ENCODE data around the gene CADPS.

DNA sequence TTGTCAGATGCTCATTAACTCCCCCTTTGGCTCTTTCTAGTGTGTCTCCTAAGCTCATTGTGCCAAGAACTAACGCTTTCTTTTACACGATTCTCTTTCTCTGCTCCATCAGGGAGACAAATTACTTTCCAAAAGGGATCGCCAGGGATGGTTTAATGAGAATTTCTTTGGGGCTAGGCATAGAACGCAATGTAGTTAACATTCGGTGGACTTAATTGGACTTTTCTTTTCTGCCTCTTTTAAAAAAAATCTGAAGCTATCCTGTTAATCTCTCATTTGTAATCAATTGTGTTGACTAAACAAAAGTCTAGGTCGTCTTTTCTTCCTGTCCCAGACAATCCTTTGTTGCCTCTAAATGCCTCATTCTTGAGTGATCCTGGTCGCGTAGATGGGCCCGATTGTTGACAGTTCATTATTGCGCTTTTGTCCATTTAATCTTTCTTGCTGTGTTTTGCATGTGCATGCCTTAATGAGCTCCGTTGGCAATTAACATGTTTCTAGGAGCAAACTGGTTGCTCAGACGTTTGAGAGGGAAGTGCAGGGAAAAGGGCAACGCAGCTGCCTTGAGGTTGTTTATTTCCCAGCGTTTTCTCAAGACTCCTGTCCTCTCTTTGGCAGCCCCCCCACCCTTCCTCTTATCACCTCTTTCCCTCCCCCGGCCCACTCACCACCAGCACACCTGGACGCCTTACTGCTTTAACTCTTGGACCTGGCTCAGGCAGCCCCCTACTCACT is 509.7 kb downstream of the CADPS start:
- TF ChIP-seq ZFP30 (CRISPR knock-in tag; IDR thresholded peaks at IDR 0.05) (no peak), BACH2 (CRISPR knock-in tag; IDR thresholded peaks at IDR 0.05; ENCODE audit: borderline replicate concordance) (no peak), ZNF8 (CRISPR knock-in tag; IDR thresholded peaks at IDR 0.05) (no peak), ZC3H10 (CRISPR knock-in tag; IDR thresholded peaks at IDR 0.05) (no peak), CSDC2 (CRISPR knock-in tag; IDR thresholded peaks at IDR 0.05) (no peak), ESRRG (CRISPR knock-in tag; IDR thresholded peaks at IDR 0.05) (no peak), GLIS3 (CRISPR knock-in tag; IDR thresholded peaks at IDR 0.05) (no peak)
- TF ChIP-seq, protein P1, sequence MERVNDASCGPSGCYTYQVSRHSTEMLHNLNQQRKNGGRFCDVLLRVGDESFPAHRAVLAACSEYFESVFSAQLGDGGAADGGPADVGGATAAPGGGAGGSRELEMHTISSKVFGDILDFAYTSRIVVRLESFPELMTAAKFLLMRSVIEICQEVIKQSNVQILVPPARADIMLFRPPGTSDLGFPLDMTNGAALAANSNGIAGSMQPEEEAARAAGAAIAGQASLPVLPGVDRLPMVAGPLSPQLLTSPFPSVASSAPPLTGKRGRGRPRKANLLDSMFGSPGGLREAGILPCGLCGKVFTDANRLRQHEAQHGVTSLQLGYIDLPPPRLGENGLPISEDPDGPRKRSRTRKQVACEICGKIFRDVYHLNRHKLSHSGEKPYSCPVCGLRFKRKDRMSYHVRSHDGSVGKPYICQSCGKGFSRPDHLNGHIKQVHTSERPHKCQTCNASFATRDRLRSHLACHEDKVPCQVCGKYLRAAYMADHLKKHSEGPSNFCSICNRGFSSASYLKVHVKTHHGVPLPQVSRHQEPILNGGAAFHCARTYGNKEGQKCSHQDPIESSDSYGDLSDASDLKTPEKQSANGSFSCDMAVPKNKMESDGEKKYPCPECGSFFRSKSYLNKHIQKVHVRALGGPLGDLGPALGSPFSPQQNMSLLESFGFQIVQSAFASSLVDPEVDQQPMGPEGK (CRISPR knock-in tag; IDR thresholded peaks at IDR 0.05; ENCODE audit: borderline replicate concordance) = no peak
- TF ChIP-seq, protein P2, sequence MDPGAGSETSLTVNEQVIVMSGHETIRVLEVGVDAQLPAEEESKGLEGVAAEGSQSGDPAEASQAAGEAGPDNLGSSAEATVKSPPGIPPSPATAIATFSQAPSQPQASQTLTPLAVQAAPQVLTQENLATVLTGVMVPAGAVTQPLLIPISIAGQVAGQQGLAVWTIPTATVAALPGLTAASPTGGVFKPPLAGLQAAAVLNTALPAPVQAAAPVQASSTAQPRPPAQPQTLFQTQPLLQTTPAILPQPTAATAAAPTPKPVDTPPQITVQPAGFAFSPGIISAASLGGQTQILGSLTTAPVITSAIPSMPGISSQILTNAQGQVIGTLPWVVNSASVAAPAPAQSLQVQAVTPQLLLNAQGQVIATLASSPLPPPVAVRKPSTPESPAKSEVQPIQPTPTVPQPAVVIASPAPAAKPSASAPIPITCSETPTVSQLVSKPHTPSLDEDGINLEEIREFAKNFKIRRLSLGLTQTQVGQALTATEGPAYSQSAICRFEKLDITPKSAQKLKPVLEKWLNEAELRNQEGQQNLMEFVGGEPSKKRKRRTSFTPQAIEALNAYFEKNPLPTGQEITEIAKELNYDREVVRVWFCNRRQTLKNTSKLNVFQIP (CRISPR knock-in tag; IDR thresholded peaks at IDR 0.05; ENCODE audit: borderline replicate concordance, low read depth) = no peak
